Upper lobe of left lung (tissue), 6 donors: ENCODE results near the gene SMAP2. TPM values are rescaled to one million over a fixed set of nuclear protein-coding genes. Genes with fewer than 3 reads are reported as not detected.

ENCODE experiments used
- ATAC-seq, 2 donors: fragments of 200-7000 bp; cut with Tn5 transposase; one replicate each; pipeline ENCODE4 v1.9.1; 2022; ENCODE audit warnings: mild to moderate bottlenecking in 2 of 2, moderate library complexity in 2 of 2; ENCODE audit not compliant: low FRiP score in 2 of 2
- DNase-seq, 2 donors: peaks; one replicate each; pipeline ENCODE4 v3.0.0-alpha.2; 2019 to 2020
- H3K27ac ChIP-seq, 4 donors: fragments of 200-600 bp; sonication (generic); one replicate each; pipeline ENCODE4 v1.5.1; 2016 to 2019
- H3K27me3 ChIP-seq, 4 donors: fragments of 200-600 bp; sonication (generic); one replicate each; pipeline ENCODE4 v1.5.1; 2017 to 2019
- H3K36me3 ChIP-seq, 4 donors: fragments of 200-600 bp; sonication (generic); one replicate each; pipeline ENCODE4 v1.5.1; 2016 to 2019
- H3K4me1 ChIP-seq, 4 donors: fragments of 200-600 bp; sonication (generic); one replicate each; pipeline ENCODE4 v1.5.1; 2018 to 2019
- H3K4me3 ChIP-seq, 4 donors: fragments of 200-600 bp; sonication (generic); one replicate each; pipeline ENCODE4 v1.5.1; 2017 to 2019; ENCODE audit warnings: mild to moderate bottlenecking in 2 of 4, moderate library complexity in 1 of 4
- H3K9me3 ChIP-seq, 4 donors: fragments of 200-600 bp; sonication (generic); one replicate each; pipeline ENCODE4 v1.5.1; 2018 to 2019
- CTCF ChIP-seq, 6 experiments: fragments of 450-650 bp in 4 of 6; fragments of 200-600 bp in 2 of 6; sonication (generic) in 2 of 6; IDR thresholded peaks; one replicate each; pipeline ENCODE4 v1.5.1; 2016 to 2019; ENCODE audit warnings: antibody characterized with exemption in 6 of 6
- EP300 ChIP-seq, 4 donors: sonication (generic); formaldehyde crosslinking; IDR thresholded peaks; one replicate each; pipeline ENCODE4 v1.5.1; 2017; ENCODE audit warnings: antibody characterized with exemption in 4 of 4, control low read depth in 2 of 4
- POLR2A ChIP-seq, 4 donors: fragments of 450-650 bp; IDR thresholded peaks; one replicate each; pipeline ENCODE4 v1.5.1; 2016 to 2017; ENCODE audit warnings: antibody characterized with exemption in 4 of 4, mild to moderate bottlenecking in 2 of 4
- POLR2AphosphoS5 ChIP-seq, 2 donors: sonication (generic); formaldehyde crosslinking; IDR thresholded peaks; one replicate each; pipeline ENCODE4 v1.5.1; 2017; ENCODE audit warnings: antibody characterized with exemption in 2 of 2
- WGBS, 2 donors: methylation state at CpG; one replicate each; pipeline ENCODE4 v1.1.5; 2017 to 2018; 5-methylcytosine and 5-hydroxymethylcytosine counted together
- total RNA-seq, 6 donors: library from RNA; depleted of rRNA in 4 of 6; stranded (reverse); fragments of >200 nt in 4 of 6; gene quantifications; one replicate each; pipeline versions ENCODE4 v1.1.0 to v1.2.1, GENCODE V29; 2016 to 2021
- donor health status: DM: no; HTN: no; CAD: no; lungs with moderate emphysema.
- donor health status: DM: no; HTN: yes; CAD: no; lungs with severe emphysema.

The SMAP2 gene
- total RNA-seq, 6 donors from 2014 or later = 68.7 to 95.3 (median 72.2) TPM

GRCh38 chr1:40435471-40435870, 61.9 kb downstream of the SMAP2 start:
- no peak for ATAC-seq
- Histone ChIP-seq H3K9me3 (no peaks in the 10 kb centered on the region), H3K4me3 (no peak overlapping the region), H3K27me3 (no peaks in the 10 kb centered on the region), H3K4me1 (peaks cover 0 to 5% (median 0%) of the 10 kb centered on the region in 4 donors), H3K36me3 (no peaks in the 10 kb centered on the region), H3K27ac (no peak overlapping the region)
- no peak for TF ChIP-seq EP300 (IDR thresholded peaks at IDR 0.05)
- no peak for TF ChIP-seq POLR2A (IDR thresholded peaks at IDR 0.05)
- no peak for TF ChIP-seq CTCF (IDR thresholded peaks at IDR 0.05)
- no peak for TF ChIP-seq POLR2AphosphoS5 (IDR thresholded peaks at IDR 0.05)
- DNase-seq = no peak
- WGBS, 2 donors = 75 to 93% methylated on average over 5 of the region's 5 CpGs

GRCh38 chr1:40435876-40436275, 62.3 kb downstream of the SMAP2 start:
- Histone ChIP-seq H3K27ac (no peak overlapping the region), H3K9me3 (no peaks in the 10 kb centered on the region), H3K27me3 (no peaks in the 10 kb centered on the region), H3K36me3 (no peaks in the 10 kb centered on the region), H3K4me3 (no peak overlapping the region), H3K4me1 (peaks cover 0 to 5% (median 0%) of the 10 kb centered on the region in 4 donors)
- whole genome bisulfite sequencing, 2 donors = 75 to 79% methylated on average over 4 of the region's 4 CpGs
- TF ChIP-seq CTCF (IDR thresholded peaks at IDR 0.05) (no peak), POLR2AphosphoS5 (IDR thresholded peaks at IDR 0.05) (no peak), EP300 (IDR thresholded peaks at IDR 0.05) (no peak), POLR2A (IDR thresholded peaks at IDR 0.05) (no peak)
- DNase-seq (no peak), ATAC-seq (no peak)

GRCh38 chr1:40438391-40439015, 65.0 kb downstream of the SMAP2 start:
- peak; percentile 22 to 58 (median 49) for TF ChIP-seq CTCF (IDR thresholded peaks at IDR 0.05)
- TF ChIP-seq EP300 (IDR thresholded peaks at IDR 0.05) = no peak
- TF ChIP-seq POLR2A (IDR thresholded peaks at IDR 0.05) = no peak
- TF ChIP-seq POLR2AphosphoS5 (IDR thresholded peaks at IDR 0.05) = no peak
- Histone ChIP-seq H3K27me3 (no peaks in the 10 kb centered on the region), H3K4me1 (peaks cover 0 to 5% (median 0%) of the 10 kb centered on the region in 4 donors), H3K9me3 (no peaks in the 10 kb centered on the region), H3K4me3 (no peak overlapping the region), H3K36me3 (no peaks in the 10 kb centered on the region), H3K27ac (no peak overlapping the region)
- 64 to 69% methylated on average over 3 of the region's 3 CpGs for WGBS, 2 donors
- ATAC-seq (peak in 1 of 2 donors; percentile 56), DNase-seq (no peak)

GRCh38 chr1:40439247-40439646, 65.7 kb downstream of the SMAP2 start:
- DNase-seq (no peak), ATAC-seq (no peak)
- peaks cover 0 to 5% (median 0%) of the 10 kb centered on the region in 4 donors for H3K4me1 ChIP-seq
- 69 to 78% methylated on average over 5 of the region's 5 CpGs for WGBS, 2 donors
- no peak overlapping the region for H3K27ac ChIP-seq
- no peaks in the 10 kb centered on the region for H3K36me3 ChIP-seq
- no peak for TF ChIP-seq CTCF (IDR thresholded peaks at IDR 0.05)
- TF ChIP-seq POLR2AphosphoS5 (IDR thresholded peaks at IDR 0.05) = no peak
- no peak for TF ChIP-seq EP300 (IDR thresholded peaks at IDR 0.05)
- no peak for TF ChIP-seq POLR2A (IDR thresholded peaks at IDR 0.05)
- H3K4me3 ChIP-seq = no peak overlapping the region
- H3K9me3 ChIP-seq = no peaks in the 10 kb centered on the region
- no peaks in the 10 kb centered on the region for H3K27me3 ChIP-seq
